ENCODE measurements around the gene RAET1E.

Gene RAET1E

DNA sequence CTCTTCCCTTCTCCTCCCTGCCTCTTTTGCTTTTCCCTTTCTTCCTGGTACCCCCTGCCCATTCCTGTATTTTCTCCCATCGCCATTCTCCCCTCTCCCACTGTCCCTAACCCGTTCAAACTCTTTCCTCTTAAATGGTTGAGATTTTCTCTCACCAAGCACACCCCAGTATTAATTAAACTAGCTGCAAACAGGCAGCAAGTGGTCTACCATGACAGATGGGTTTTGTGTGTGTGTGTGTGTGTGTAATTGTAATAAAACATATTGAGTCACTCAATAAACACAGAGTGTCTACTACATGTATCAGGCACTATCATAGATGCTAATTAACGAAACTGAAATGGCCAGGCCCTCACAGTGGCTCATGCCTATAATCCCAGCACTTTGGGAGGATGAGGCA lies 6.7 kb downstream of the RAET1E start:
- in situ Hi-C loops (cut with HindIII; ENCODE audit: low sequenced_read_pairs): no loop called here

DNA sequence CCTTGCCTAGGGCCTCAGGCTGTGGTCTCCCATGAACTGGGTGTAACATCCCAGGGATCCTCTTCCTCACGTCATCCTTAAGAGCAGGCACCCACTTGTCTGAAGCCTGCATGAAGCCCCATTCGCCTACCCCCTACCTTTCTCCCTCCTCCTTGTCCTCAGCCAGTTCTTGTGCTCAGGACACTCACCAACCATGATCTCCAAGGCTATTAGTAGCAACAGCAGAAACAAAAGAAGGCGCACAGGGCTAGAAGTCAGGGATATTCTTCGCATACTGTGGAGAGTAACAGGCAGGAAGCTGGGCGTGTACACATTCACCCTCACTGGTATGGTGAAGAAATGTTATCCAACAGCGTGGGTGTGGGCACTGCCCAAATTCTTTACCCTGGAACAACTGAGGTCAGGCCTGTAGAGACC lies 7.3 kb downstream of the RAET1E start:
- in situ Hi-C loops (cut with HindIII; ENCODE audit: low sequenced_read_pairs): no loop called here

DNA sequence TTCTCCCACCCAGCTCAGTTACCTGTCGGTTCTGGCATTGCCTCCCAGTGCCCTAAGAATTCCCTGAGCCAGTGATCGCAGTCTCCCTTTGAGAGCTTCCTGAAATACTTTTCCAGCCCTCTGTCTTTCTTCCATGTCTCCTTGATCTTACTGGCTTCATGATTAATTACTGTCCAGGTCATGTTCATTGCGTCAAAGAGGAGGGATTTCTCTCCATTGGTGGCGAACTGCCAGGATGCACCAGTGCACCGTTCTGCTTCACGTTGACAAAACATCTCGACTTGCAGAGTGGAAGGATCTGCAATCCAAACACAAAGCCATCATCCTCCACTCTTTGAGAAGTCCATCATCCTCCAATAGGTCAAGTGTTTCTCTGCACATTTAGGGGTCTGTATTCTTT lies 8.6 kb downstream of the RAET1E start:
- in situ Hi-C loops (cut with HindIII; ENCODE audit: low sequenced_read_pairs): no loop called here

DNA sequence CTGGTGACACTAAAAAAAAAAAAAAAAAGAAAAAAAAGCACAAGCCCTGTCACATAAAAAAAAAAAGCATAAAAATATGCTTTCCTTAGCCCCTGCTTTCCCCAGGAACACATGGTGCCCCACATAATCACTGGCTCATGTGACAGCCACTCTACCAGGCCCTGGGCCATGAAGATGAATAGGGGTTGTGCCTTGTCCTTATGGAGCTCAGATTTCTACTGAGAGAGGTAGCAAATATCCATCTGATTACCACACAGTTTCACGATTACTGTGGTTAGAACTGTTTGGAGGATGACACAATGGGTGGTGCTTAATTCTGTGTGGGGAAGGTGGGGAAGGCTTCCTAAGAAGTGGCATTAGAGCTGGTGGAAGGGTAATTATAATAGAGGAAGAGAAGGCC lies 9.3 kb downstream of the RAET1E start:
- in situ Hi-C loops (cut with HindIII; ENCODE audit: low sequenced_read_pairs): no loop called here

DNA sequence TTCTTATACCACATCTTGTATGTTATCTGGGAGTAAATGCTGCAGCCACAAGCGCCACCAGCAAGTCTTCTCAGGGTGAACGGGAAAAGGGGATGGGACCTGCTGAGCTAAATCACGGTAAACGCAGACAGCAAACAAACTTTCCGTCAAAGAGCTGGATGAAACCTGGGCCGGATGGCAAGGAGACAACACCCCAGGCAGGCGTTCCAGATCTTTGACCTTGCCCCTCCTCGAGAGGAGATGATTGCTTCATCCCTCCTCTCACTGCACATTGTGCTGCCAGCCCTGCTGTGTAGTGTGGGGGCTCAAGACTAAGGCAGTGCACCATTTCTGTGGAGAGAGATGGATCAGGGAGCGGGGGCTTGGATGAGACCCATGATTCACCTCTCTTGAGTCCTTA lies 9.8 kb downstream of the RAET1E start:
- in situ Hi-C loops (cut with HindIII; ENCODE audit: low sequenced_read_pairs): no loop called here

DNA sequence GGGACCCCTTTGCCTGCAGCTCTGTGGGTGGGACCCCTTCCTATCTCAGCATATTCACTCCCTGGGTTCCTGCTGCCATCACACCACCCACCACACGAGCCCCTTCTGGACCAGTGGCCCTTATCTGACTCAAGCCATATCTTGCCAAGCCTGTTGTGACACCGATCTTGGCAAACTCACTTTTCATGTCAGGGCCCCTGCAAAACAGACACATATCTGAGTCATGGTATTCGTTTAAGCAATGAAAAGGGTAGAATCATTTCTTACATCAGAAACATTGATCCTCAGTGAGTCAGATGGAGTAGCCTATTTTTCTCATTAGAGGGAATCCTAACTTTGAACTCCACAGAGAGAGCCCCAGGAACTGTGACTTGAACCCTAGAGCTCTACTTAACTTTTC lies 10.6 kb downstream of the RAET1E start:
- in situ Hi-C loops (cut with HindIII; ENCODE audit: low sequenced_read_pairs): no loop called here

DNA sequence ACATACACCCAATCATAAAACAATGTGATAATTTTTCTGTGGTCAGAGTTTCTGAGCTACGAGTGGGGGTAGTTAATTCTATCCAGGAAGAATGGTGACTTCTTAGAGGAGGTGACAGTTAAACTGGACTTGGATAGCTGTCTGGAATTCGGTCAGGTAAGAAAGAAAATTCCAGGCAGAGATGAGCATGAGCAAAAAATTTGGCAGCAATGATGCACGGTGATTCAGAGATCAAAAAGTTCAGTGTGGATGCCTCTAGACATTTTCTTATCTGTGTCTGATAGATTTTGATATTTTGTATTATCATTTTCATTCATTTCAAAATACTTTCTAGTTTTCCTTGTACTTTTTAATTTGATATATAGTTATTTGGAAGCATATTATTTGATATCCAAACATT lies 12.0 kb downstream of the RAET1E start:
- in situ Hi-C loops (cut with HindIII; ENCODE audit: low sequenced_read_pairs): no loop called here

DNA sequence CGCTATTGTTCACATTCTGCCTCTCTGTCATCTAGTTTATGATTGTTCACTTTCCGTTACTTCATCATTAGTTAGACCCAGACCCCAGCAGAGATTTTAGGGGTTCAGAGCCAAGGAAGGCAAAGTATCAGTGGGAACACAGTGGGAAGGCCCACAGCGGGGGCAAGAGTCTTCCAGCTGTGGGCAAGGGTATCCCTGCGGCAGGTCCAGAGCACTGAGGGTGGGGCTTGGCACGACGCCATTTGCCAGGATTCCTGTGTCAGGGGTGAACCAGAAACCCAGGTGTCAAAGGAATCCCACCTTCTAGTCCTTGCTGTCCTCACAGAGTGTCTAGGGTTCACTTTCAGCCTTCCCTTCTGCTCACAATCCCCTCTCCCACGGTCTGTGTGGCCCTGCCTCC lies 13.3 kb downstream of the RAET1E start:
- in situ Hi-C loops (cut with HindIII; ENCODE audit: low sequenced_read_pairs): no loop called here

DNA sequence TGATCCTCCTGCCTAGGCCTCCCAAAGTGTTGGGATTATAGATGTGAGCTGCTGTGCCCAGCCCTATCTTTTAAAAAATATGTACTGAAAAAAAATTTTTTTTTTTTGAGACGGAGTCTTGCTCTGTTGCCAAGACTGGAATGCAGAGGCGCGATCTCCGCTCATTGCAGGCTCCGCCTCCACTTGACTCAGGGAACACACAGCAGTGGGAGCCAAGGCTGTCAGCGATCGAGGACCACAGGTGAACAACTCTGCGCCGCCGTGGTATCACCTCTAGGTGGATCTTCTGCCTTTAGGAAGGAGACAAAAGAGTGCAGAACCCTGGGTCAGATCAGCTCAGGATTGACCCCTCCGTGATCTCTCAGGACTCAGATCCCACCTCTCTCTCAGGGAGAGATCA lies 13.7 kb downstream of the RAET1E start:
- in situ Hi-C loops (cut with HindIII; ENCODE audit: low sequenced_read_pairs): no loop called here

DNA sequence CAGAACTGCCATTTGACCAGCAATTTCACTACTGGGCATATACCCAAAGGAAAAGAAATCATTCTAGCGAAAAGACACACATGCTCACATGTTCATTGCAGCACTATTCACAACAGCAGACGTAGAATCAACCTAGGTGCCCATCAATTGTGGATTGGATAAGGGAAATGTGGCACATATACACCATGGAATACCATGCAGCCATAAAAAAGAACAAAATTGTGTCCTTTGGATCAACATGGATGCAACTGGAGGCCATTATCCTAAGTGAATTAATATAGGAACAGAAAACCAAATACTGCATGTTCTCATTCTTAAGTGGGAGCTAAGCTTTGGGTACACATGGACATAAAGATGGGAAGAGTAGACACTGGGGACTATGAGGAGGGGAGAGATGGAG lies 16.1 kb downstream of the RAET1E start:
- in situ Hi-C loops (cut with HindIII; ENCODE audit: low sequenced_read_pairs): no loop called here

DNA sequence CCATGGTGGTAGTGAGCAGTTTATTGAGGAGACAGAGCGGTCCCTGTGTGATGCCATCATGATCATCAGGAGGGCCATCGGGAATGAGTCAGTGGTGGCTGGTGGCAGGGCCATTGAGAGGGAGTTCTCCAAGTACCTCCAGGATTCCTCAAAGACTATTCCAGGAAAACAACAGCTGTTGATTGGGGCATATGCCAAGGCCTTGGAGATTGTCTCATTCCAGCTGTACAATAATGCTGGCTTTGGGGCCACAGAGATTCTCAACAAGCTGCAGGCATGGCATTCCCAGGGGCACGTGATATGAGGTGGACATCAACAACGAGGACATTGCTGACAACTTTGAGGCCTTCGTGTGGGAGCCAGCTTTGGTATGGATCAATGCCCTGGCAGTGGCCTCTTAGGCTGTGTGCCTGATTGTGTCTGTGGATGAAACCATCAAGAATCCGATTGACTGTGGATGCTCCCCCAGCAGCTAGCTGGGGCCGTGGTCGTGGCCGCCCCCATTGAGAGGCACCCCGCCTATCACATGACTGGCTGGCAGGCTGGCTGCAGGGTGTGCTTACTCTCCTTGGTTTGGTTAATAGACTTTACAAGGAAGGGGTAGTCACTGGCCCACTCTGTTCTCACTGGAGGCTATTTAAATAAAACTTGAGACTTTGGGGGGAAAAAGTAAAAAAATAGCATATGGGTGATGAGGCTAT lies 16.7 kb downstream of the RAET1E start:
- in situ Hi-C loops (cut with HindIII; ENCODE audit: low sequenced_read_pairs): no loop called here

DNA sequence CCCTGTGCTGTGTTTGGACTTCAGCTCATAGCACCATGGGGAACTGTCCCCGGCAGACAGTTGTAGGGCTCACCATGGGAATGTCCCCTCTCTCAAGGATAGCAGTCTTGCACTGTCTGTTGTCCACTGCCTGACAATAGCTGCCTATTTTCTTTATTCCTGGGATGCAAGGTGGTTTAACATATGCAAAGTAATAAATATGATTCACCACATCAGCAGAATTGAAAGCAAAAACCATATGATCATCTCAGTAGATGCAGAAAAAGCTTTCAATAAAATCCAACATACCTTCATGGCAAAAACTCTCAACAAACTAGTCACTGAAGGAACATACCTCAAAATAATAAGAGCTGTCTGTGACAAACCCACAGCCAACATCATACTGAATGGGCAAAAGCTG lies 20.3 kb downstream of the RAET1E start:
- in situ Hi-C loops (cut with HindIII; ENCODE audit: low sequenced_read_pairs): no loop called here

DNA sequence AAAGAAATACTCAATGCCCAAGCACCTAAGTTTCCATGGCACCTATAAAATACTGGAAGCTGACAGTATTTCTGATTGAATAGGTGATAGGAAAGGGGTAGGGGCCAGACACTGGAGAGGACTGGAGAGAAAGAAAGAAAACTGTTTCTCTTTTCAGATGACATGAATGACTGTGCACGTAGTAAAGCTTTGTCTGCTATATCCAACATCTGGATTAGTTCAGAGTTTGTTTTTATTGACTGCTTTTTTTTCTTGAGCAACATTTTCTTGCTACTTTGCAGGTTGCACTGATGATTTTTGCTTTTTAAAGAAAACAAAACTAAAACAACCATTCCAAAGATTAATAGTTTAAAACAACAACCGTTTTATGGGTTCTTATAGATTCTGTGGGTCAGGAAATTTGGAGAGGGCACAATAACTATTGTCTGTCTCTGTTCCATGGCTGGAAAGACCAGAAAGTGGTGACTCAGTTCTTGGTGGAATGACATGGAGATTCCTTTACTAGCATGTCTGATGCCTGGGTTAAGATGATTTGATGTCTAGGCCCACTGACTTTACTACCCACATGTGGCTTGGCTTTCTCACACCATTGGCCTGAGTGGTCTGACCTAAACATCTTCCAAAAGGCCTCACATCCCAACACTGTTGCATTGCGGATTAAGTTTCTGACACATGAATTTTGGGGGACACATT lies 21.5 kb downstream of the RAET1E start:
- in situ Hi-C loops (cut with HindIII; ENCODE audit: low sequenced_read_pairs): no loop called here

DNA sequence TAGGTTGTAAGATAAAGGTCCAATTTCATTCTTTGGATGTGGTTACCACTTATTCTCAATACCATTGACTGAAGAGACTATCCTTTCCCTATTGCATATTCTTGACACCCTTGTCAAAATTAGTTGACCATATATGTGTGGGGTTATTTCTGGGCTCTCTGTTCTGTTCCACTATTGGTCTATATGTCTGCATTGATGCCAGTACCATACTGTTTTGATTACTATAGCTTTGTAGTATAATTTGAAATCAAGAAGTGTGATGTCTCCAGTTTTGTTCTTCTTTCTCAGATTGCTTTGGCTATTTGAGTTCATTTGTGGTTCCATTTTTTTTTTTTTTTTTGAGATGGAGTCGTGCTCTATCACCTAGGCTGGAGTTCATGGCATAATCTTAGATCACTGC lies 25.7 kb downstream of the RAET1E start:
- in situ Hi-C loops (cut with HindIII; ENCODE audit: low sequenced_read_pairs): no loop called here

DNA sequence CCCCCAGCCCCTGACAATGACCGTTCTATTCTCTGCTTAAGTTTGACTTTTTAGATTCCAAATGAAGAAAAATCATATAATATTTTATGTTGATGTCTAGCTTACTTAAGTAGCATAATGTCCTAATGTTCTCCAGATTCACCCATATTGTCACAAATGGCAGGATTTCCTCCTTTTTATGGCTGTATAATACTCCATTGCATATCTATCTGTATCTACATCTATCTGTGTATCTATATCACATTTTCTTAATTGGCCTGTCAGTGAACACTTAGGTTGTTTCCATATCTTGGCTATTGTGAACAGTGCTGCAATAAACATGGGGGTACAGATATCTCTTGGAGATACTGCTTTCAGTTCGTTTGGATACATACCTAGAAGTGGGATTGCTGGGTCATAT lies 26.7 kb downstream of the RAET1E start:
- in situ Hi-C loops (cut with HindIII; ENCODE audit: low sequenced_read_pairs): no loop called here

DNA sequence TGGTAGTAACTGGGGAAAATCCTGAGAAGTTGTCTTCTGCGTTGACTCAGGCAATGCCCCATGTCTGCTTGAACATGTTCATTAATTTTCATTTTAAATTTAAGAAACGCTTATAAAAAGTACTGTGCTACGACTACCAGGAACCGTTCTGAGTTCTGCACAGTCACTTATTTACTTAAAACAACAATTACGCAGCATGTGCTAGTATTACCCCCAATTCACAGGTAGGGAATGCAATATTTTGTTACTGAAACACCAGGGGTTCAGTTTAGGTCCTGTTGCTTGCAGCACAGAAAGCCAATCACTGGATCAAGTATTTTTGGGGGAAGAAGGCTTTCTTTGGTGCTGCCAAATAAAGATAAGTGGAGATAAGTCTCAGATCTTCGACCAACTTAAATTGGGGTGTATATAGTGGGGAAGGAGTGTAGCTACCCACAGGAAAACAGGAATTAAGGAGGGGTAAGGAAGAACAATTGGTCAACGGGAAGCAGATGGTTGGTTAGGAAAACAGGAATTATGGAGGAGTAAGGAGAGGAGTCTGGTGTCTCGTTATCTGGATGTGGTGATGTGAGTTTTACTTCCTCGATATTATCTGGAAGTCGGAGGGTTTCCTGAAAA lies 28.5 kb downstream of the RAET1E start:
- in situ Hi-C loops (cut with HindIII; ENCODE audit: low sequenced_read_pairs): no loop called here

DNA sequence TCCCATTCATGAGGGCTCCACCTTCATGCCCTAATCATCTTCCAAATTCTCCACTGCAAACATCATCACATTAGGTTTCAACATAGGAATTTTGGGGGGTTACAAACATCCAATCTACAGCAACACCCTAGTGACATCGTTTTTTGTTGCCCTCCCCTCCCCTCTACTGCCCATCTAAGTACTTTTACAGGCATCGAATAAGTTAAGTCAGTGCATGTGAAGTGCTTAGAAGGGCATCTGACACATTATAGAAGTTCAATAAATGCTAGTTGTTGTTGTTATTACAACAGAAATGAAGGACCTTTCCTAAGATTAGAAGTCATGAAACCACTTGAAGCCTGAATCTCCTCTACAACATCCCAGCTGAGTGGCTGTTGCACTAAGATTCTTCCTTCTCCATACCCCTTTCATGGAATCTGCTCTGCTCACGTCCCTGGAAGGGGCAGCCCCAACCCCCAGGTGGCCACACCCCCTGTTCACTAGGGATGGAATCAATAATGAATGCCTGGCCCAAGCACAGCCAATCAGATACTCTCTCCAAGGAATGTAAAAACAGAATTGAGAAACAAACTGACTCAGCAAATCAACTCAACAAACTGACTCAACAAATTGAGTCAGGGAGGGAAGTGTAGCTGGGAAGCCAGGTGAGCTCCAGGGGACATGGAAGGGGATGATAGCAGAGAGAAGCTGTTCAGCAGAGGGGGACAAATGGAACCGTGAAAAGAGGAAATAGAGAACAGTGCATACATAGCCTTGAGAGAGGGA lies 29.9 kb downstream of the RAET1E start:
- in situ Hi-C loops (cut with HindIII; ENCODE audit: low sequenced_read_pairs): no loop called here

DNA sequence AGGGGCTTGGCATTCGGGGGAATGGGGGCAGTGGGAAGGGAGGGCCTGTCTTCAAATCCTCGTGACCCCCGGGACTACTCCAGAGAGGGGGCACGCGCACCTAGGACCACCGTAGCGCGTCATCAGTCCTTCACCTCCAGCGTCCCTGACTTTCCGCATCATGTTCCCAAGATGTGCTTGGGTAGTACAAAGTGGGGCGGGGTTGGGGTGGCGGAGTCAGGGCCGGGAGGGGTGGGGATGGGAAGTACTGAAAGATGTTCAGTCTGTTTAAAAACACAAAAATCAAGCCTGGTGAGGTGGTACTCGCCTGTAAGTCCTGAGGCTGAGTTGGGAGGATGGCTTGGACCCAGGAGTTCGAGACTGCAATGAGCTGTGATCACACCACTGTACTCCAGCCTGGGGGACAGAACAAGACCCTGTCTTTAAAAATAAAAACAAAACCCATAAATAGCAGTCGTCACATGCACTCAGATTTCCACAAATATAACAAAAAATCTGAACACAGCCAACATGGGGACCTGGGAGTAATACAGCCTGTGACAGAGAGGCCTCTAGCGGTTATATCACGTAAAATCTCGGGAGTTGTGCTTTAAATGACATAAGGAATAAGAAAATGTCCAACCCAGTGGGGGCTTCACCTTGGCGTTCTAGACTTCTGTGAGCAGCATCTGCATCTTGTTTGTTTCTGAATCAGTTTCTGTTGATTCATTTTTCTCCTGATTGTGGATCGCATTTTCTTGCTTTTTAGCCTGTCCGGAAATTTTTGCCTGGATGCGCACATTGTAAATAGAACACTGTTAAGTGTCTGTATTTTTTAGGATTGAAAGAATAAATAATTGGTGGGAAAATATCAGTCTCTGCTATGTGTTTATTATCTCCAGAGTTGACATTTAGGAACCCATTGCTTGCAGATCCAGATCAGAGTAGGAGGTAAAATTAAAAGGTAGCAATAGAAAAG lies 33.1 kb downstream of the RAET1E start:
- in situ Hi-C loops (cut with HindIII; ENCODE audit: low sequenced_read_pairs): no loop called here

DNA sequence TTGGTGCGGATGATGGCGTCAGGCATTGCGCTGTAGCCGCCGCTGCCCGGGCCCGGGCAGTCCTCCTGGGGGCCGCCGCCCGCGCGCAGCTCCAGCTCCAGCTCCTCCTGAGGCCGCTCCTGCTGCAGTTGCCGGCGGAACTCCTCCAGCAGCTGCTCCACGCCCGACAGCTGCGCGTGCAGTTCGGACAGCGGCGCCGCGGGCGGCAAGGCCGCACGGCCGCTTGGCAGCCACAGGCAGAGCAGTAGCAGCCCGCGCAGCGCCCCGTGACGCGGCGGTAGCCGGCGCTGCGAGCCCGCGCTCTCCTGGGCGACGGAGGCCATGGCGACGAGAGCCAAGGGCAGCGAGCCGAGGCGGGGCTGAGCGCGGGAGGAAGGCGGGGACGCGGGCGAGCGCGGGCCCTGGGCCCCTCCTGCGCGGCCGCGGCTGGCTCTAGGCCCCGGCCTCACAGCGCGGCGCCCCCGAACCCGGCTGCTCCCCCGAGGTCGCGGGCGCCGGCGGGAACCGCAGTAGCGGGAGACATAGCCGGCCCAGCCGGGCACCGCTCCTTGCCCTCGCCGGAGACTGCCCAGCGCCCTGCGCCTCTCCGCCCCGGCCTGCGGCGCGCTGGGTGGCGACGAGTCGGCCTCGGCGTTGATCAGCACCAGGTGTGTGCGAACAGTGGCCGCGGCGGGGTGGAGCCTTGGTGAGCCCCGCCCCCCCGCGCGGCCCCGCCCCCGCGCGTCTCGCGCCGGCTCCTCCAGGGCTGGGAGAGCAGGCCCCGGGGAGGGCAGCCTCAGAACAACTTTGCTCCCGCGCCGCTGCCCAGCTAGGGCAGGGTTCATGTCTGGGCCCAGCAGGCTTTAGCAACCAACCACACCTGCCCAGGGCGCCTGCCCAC lies 34.0 kb downstream of the RAET1E start, which contains the start of gene LRP11:
Gene LRP11 (minus strand): TSS at position 662 of the 880 bp plus-strand sequence. CDS start 339 bp downstream, at position 323.
- in situ Hi-C loops (cut with HindIII; ENCODE audit: low sequenced_read_pairs): no loop called here
